HEK293T (cell line): ENCODE measurements around the gene TBC1D20.

Source experiments
- CTCF ChIA-PET: fragments of 350-600 bp; formaldehyde crosslinking; extraction: SDS; loops from one replicate; lab custom pipeline; 2021; ENCODE audit warnings: antibody characterized with exemption, inconsistent platforms; lab: Yijun Ruan, JAX
- POLR2A ChIA-PET: fragments of 350-600 bp; formaldehyde crosslinking; extraction: SDS; loops from one replicate; lab custom pipeline; 2020; ENCODE audit warnings: antibody characterized with exemption, inconsistent platforms; lab: Yijun Ruan, JAX
- DNase-seq: peaks from one replicate; pipeline ENCODE4 v3.0.0; 2012; ENCODE audit warnings: mixed read lengths; ENCODE audit errors: extremely low spot score
- ARNT ChIP-seq: fragments of 450-650 bp; IDR thresholded peaks from 2 replicates; pipeline ENCODE4 v1.6.1; 2017; ENCODE audit warnings: mild to moderate bottlenecking
- BHLHE40 ChIP-seq: fragments of 450-650 bp; IDR thresholded peaks from 2 replicates; pipeline ENCODE4 v1.6.1; 2016; ENCODE audit warnings: mild to moderate bottlenecking, moderate library complexity, borderline replicate concordance
- CTBP1 ChIP-seq: fragments of 450-650 bp; IDR thresholded peaks from 2 replicates; pipeline ENCODE4 v1.6.1; 2016; ENCODE audit warnings: borderline replicate concordance
- ELF4 ChIP-seq: fragments of 450-650 bp; IDR thresholded peaks from 2 replicates; pipeline ENCODE4 v1.6.1; 2017; ENCODE audit warnings: antibody characterized with exemption
- FOXA1 ChIP-seq: fragments of 450-650 bp; IDR thresholded peaks from 2 replicates; pipeline ENCODE4 v1.6.1; 2016; ENCODE audit warnings: mild to moderate bottlenecking
- FOXK2 ChIP-seq: fragments of 450-650 bp; IDR thresholded peaks from 2 replicates; pipeline ENCODE4 v1.6.1; 2016; ENCODE audit warnings: mild to moderate bottlenecking
- FOXM1 ChIP-seq: fragments of 450-650 bp; IDR thresholded peaks from 2 replicates; pipeline ENCODE4 v1.6.1; 2017; ENCODE audit warnings: mild to moderate bottlenecking, borderline replicate concordance
- HDGF ChIP-seq: fragments of 450-650 bp; IDR thresholded peaks from 2 replicates; pipeline ENCODE4 v1.6.1; 2017; ENCODE audit warnings: antibody characterized with exemption, borderline replicate concordance
- L3MBTL2 ChIP-seq: fragments of 450-650 bp; conservative IDR thresholded peaks from 2 replicates; pipeline ENCODE4 v1.6.1; 2016; ENCODE audit warnings: mild to moderate bottlenecking
- LEF1 ChIP-seq: fragments of 450-650 bp; IDR thresholded peaks from 2 replicates; pipeline ENCODE4 v1.6.1; 2017; ENCODE audit warnings: mild to moderate bottlenecking, borderline replicate concordance
- NFRKB ChIP-seq: fragments of 450-650 bp; IDR thresholded peaks from 2 replicates; pipeline ENCODE4 v1.6.1; 2016; ENCODE audit warnings: mild to moderate bottlenecking, moderate library complexity
- PKNOX1 ChIP-seq: fragments of 450-650 bp; IDR thresholded peaks from 2 replicates; pipeline ENCODE4 v1.6.1; 2016
- SP1 ChIP-seq: fragments of 450-650 bp; IDR thresholded peaks from 2 replicates; pipeline ENCODE4 v1.6.1; 2017
- SUZ12 ChIP-seq: fragments of 450-650 bp; IDR thresholded peaks from 2 replicates; pipeline ENCODE4 v1.6.1; 2016; ENCODE audit warnings: mild to moderate bottlenecking
- TARDBP ChIP-seq: fragments of 450-650 bp; IDR thresholded peaks from 2 replicates; pipeline ENCODE4 v1.6.1; 2016
- ZNF384 ChIP-seq: fragments of 450-650 bp; IDR thresholded peaks from 2 replicates; pipeline ENCODE4 v1.6.1; 2016

Gene TBC1D20

GRCh38 chr20:444117-444516 lies 18.2 kb downstream of the TBC1D20 start:
- DNase-seq: no peak
- no peak for TF ChIP-seq LEF1
- TF ChIP-seq SUZ12: no peak
- no peak for TF ChIP-seq ELF4
- TF ChIP-seq FOXM1: no peak
- TF ChIP-seq SP1: no peak
- no peak for TF ChIP-seq HDGF
- TF ChIP-seq BHLHE40: no peak
- TF ChIP-seq ARNT: no peak
- TF ChIP-seq ZNF384: no peak
- no peak for TF ChIP-seq FOXA1
- TF ChIP-seq L3MBTL2: no peak
- no peak for TF ChIP-seq PKNOX1
- no peak for TF ChIP-seq CTBP1
- TF ChIP-seq TARDBP: no peak
- TF ChIP-seq NFRKB: no peak
- no peak for TF ChIP-seq FOXK2

GRCh38 chr20:443223-443775 lies 19.0 kb downstream of the TBC1D20 start:
- POLR2A ChIA-PET: no interaction called here
- no peak for DNase-seq
- TF ChIP-seq ZNF384 (no peak), L3MBTL2 (no peak), FOXA1 (no peak), CTBP1 (no peak), FOXM1 (no peak), LEF1 (no peak), ARNT (no peak), HDGF (no peak), BHLHE40 (no peak), ELF4 (no peak), TARDBP (no peak), SUZ12 (no peak), FOXK2 (no peak), PKNOX1 (no peak), NFRKB (no peak), SP1 (no peak)
- CTCF ChIA-PET: interaction anchor here (0.6 to 0.7 kb wide), 2 partner anchors 43 to 571 kb away, joined by 3 read pairs; no protein-coding TSS in a partner anchor

More at GRCh38 chr20:444117-444516, 18.2 kb downstream of the TBC1D20 start:
- POLR2A ChIA-PET: no interaction called here
- CTCF ChIA-PET: no interaction called here

GRCh38 chr20:440636-441035 lies 21.7 kb downstream of the TBC1D20 start:
- ChIA-PET CTCF (no interaction called here), POLR2A (no interaction called here)
- no peak for DNase-seq
- TF ChIP-seq L3MBTL2 (no peak), LEF1 (no peak), SUZ12 (no peak), CTBP1 (no peak), FOXK2 (no peak), NFRKB (no peak), TARDBP (no peak), SP1 (no peak), BHLHE40 (no peak), FOXA1 (no peak), FOXM1 (no peak), ELF4 (no peak), ZNF384 (no peak), HDGF (no peak), ARNT (no peak), PKNOX1 (no peak)

GRCh38 chr20:440148-440547 lies 22.2 kb downstream of the TBC1D20 start:
- POLR2A ChIA-PET: no interaction called here
- no peak for TF ChIP-seq CTBP1
- no peak for TF ChIP-seq ELF4
- no peak for TF ChIP-seq SP1
- DNase-seq: no peak
- CTCF ChIA-PET: no interaction called here

GRCh38 chr20:438571-439469 lies 23.5 kb downstream of the TBC1D20 start:
- ChIA-PET CTCF (no interaction called here), POLR2A (no interaction called here)
- no peak for DNase-seq
- no peak for TF ChIP-seq PKNOX1
- TF ChIP-seq CTBP1: no peak
- no peak for TF ChIP-seq SUZ12
- TF ChIP-seq SP1: no peak
- TF ChIP-seq LEF1: no peak
- no peak for TF ChIP-seq TARDBP
- TF ChIP-seq NFRKB: no peak
- TF ChIP-seq ARNT: no peak
- TF ChIP-seq HDGF: no peak
- no peak for TF ChIP-seq ZNF384
- no peak for TF ChIP-seq FOXK2
- no peak for TF ChIP-seq ELF4
- TF ChIP-seq FOXA1: no peak
- TF ChIP-seq FOXM1: no peak
- TF ChIP-seq L3MBTL2: no peak
